HEK293T (cell line): ENCODE results near the gene KYAT1.

Source experiments
- CTCF ChIA-PET: fragments of 350-600 bp; formaldehyde crosslinking; extraction: SDS; loops from one replicate; lab custom pipeline; 2021; ENCODE audit warnings: antibody characterized with exemption, inconsistent platforms; lab: Yijun Ruan, JAX
- POLR2A ChIA-PET: fragments of 350-600 bp; formaldehyde crosslinking; extraction: SDS; loops from one replicate; lab custom pipeline; 2020; ENCODE audit warnings: antibody characterized with exemption, inconsistent platforms; lab: Yijun Ruan, JAX
- DNase-seq: peaks from one replicate; pipeline ENCODE4 v3.0.0; 2012; ENCODE audit warnings: mixed read lengths; ENCODE audit errors: extremely low spot score
- ARNT ChIP-seq: fragments of 450-650 bp; IDR thresholded peaks from 2 replicates; pipeline ENCODE4 v1.6.1; 2017; ENCODE audit warnings: mild to moderate bottlenecking
- BHLHE40 ChIP-seq: fragments of 450-650 bp; IDR thresholded peaks from 2 replicates; pipeline ENCODE4 v1.6.1; 2016; ENCODE audit warnings: mild to moderate bottlenecking, moderate library complexity, borderline replicate concordance
- CTBP1 ChIP-seq: fragments of 450-650 bp; IDR thresholded peaks from 2 replicates; pipeline ENCODE4 v1.6.1; 2016; ENCODE audit warnings: borderline replicate concordance
- ELF4 ChIP-seq: fragments of 450-650 bp; IDR thresholded peaks from 2 replicates; pipeline ENCODE4 v1.6.1; 2017; ENCODE audit warnings: antibody characterized with exemption
- FOXA1 ChIP-seq: fragments of 450-650 bp; IDR thresholded peaks from 2 replicates; pipeline ENCODE4 v1.6.1; 2016; ENCODE audit warnings: mild to moderate bottlenecking
- FOXK2 ChIP-seq: fragments of 450-650 bp; IDR thresholded peaks from 2 replicates; pipeline ENCODE4 v1.6.1; 2016; ENCODE audit warnings: mild to moderate bottlenecking
- FOXM1 ChIP-seq: fragments of 450-650 bp; IDR thresholded peaks from 2 replicates; pipeline ENCODE4 v1.6.1; 2017; ENCODE audit warnings: mild to moderate bottlenecking, borderline replicate concordance
- HDGF ChIP-seq: fragments of 450-650 bp; IDR thresholded peaks from 2 replicates; pipeline ENCODE4 v1.6.1; 2017; ENCODE audit warnings: antibody characterized with exemption, borderline replicate concordance
- L3MBTL2 ChIP-seq: fragments of 450-650 bp; conservative IDR thresholded peaks from 2 replicates; pipeline ENCODE4 v1.6.1; 2016; ENCODE audit warnings: mild to moderate bottlenecking
- LEF1 ChIP-seq: fragments of 450-650 bp; IDR thresholded peaks from 2 replicates; pipeline ENCODE4 v1.6.1; 2017; ENCODE audit warnings: mild to moderate bottlenecking, borderline replicate concordance
- NFRKB ChIP-seq: fragments of 450-650 bp; IDR thresholded peaks from 2 replicates; pipeline ENCODE4 v1.6.1; 2016; ENCODE audit warnings: mild to moderate bottlenecking, moderate library complexity
- SP1 ChIP-seq: fragments of 450-650 bp; IDR thresholded peaks from 2 replicates; pipeline ENCODE4 v1.6.1; 2017
- SUZ12 ChIP-seq: fragments of 450-650 bp; IDR thresholded peaks from 2 replicates; pipeline ENCODE4 v1.6.1; 2016; ENCODE audit warnings: mild to moderate bottlenecking
- TARDBP ChIP-seq: fragments of 450-650 bp; IDR thresholded peaks from 2 replicates; pipeline ENCODE4 v1.6.1; 2016
- ZNF384 ChIP-seq: fragments of 450-650 bp; IDR thresholded peaks from 2 replicates; pipeline ENCODE4 v1.6.1; 2016
- TF ChIP-seq, protein P1 (sequence below): fragments of 450-650 bp; IDR thresholded peaks from 2 replicates; pipeline ENCODE4 v1.6.1; 2016

The KYAT1 gene

GRCh38 chr9:128881884-128882676 lies at the start of gene KYAT1, which contains the start of gene LRRC8A:
Gene KYAT1, minus strand, starts transcription at chr9:128881950. Its CDS starts 36,545 bp downstream, at chr9:128845405.
Gene LRRC8A, plus strand, starts transcription at chr9:128882133. Its CDS starts 25,032 bp downstream, at chr9:128907165.
- TF ChIP-seq ZNF384, result no peak
- TF ChIP-seq HDGF, result no peak
- no peak for TF ChIP-seq LEF1
- no peak for TF ChIP-seq TARDBP
- peak; percentile 78 for TF ChIP-seq ELF4
- TF ChIP-seq NFRKB, result no peak
- TF ChIP-seq CTBP1, result no peak
- no peak for TF ChIP-seq SP1
- TF ChIP-seq FOXK2, result no peak
- no peak; the same call in 1 of the 2 replicates for TF ChIP-seq L3MBTL2
- TF ChIP-seq, protein P1, sequence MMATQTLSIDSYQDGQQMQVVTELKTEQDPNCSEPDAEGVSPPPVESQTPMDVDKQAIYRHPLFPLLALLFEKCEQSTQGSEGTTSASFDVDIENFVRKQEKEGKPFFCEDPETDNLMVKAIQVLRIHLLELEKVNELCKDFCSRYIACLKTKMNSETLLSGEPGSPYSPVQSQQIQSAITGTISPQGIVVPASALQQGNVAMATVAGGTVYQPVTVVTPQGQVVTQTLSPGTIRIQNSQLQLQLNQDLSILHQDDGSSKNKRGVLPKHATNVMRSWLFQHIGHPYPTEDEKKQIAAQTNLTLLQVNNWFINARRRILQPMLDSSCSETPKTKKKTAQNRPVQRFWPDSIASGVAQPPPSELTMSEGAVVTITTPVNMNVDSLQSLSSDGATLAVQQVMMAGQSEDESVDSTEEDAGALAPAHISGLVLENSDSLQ, result no peak
- no peak for TF ChIP-seq ARNT
- peak; percentile 60 for TF ChIP-seq FOXM1
- TF ChIP-seq BHLHE40, result no peak
- TF ChIP-seq FOXA1, result no peak
- TF ChIP-seq SUZ12, result no peak
- peak; percentile 97 for DNase-seq
- POLR2A ChIA-PET, result interaction anchor here (0.6 to 1.5 kb wide), 4 partner anchors 13 to 64 kb away, joined by 3 to 4 read pairs (median 3); partner anchors contain the start of genes ENDOG and SPOUT1
- CTCF ChIA-PET, result interaction anchor here (1.4 kb wide), 1 partner anchor 148 kb away, joined by 3 read pairs; no protein-coding TSS in a partner anchor

DNA sequence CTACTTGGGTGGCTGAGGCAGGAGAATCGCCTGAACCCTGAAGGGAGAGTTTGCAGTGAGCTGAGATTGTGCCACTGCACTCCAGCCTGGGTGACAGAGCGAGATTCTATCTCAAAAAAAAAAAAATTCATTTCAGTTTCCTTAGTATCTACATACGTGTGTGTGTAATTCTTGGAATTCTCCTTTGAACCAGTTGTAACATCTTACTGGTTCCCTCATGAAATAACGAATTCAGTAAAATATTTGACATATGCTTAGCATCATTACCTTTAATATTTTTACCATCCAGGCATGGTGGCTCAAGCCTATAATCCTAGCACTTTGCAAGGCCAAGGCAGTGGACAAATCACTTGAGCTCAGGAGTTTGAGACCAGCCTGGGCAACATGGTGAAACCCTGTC lies 47.8 kb upstream of the KYAT1 start:
- no peak for DNase-seq
- TF ChIP-seq BHLHE40, result no peak
- TF ChIP-seq NFRKB, result no peak
- no peak for TF ChIP-seq LEF1
- no peak for TF ChIP-seq ZNF384
- TF ChIP-seq L3MBTL2, result no peak
- no peak for TF ChIP-seq TARDBP
- no peak for TF ChIP-seq FOXK2
- TF ChIP-seq ELF4, result no peak
- TF ChIP-seq CTBP1, result no peak
- no peak for TF ChIP-seq SUZ12
- TF ChIP-seq SP1, result no peak
- TF ChIP-seq FOXM1, result no peak
- POLR2A ChIA-PET, result no interaction called here
- CTCF ChIA-PET, result interaction anchor here (0.5 kb wide), 1 partner anchor 254 kb away, joined by 3 read pairs; no protein-coding TSS in a partner anchor

DNA sequence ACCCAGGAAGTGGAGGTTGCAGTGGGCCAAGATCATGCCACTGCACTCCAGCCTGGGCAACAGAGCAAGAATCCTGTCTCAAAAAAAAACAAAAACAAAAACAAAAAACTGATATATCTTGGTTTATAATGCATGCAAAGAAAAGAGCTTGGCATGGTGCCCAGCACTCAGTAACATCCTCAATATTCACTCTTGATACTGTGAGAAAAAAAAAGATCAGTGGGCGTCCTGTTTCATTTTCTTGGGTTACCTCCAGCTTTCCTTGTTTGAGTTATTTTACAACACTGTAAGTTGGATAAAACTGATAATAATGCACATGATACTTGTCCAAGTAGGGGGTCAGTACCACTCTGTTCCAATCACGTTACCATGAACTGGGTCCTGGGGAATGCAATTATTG lies 46.9 kb upstream of the KYAT1 start:
- ChIA-PET POLR2A (no interaction called here), CTCF (interaction anchor here (0.7 to 1.7 kb wide), 4 partner anchors 38 to 66 kb away, joined by 3 to 6 read pairs (median 4); no protein-coding TSS in a partner anchor)
- TF ChIP-seq ELF4 (no peak), SP1 (no peak), L3MBTL2 (no peak), ARNT (no peak), HDGF (no peak), TARDBP (no peak), CTBP1 (no peak), BHLHE40 (no peak), ZNF384 (no peak), LEF1 (no peak)

DNA sequence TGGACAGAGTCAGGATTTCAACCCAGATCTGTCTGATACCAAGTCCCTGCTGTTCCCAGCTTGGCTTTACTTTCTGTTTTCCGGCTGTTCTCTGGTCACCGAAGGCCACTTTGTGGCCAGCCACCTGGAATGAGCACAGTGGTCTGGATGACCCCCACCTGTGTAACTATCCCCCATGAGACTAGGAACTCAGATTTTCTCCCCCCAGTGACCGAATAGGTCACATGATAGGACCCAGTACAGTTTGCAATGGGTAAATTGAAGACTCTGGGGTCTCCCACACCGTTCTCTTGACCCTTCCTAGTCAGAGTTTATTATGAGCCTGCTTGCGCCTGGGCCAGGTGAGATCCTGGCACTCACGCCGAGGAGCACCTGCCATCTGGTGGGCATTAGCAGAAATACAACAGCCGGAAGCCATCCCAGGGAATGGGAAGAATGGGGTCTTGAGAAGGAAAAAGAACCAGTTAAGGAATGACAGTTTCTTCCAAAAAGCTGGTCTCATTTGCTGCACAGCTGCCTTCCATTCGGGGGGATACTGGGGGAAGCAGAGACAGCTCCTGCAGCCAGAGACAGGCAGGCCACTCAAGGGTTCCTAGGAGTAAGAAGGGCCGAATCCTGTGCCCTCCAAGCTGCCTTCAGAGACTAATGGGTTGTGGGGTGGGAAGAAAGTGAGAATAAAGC lies 46.1 kb upstream of the KYAT1 start:
- CTCF ChIA-PET, result interaction anchor here (0.7 to 1.7 kb wide), 4 partner anchors 37 to 65 kb away, joined by 3 to 6 read pairs (median 4); no protein-coding TSS in a partner anchor
- TF ChIP-seq SP1 (no peak), ELF4 (no peak), FOXA1 (no peak), SUZ12 (no peak)
- peak; percentile 73 for DNase-seq
- POLR2A ChIA-PET, result interaction anchor here (0.9 kb wide), 1 partner anchor 10 kb away, joined by 3 read pairs; no protein-coding TSS in a partner anchor

More for the DNA sequence above, 46.9 kb upstream of the KYAT1 start:
- DNase-seq, result no peak

- CTCF ChIA-PET, result interaction anchor here (1.8 kb wide), 1 partner anchor 61 kb away, joined by 7 read pairs; no protein-coding TSS in a partner anchor
- TF ChIP-seq LEF1, result no peak
- DNase-seq, result no peak
- POLR2A ChIA-PET, result no interaction called here
These were observed 41.7 kb upstream of the KYAT1 start for GRCh38 chr9:128923493-128923883.

GRCh38 chr9:128921881-128922763 lies 40.4 kb upstream of the KYAT1 start:
- TF ChIP-seq CTBP1 (peak; percentile 31; the same call in 1 of the 2 replicates), ELF4 (no peak), BHLHE40 (no peak), SP1 (no peak), L3MBTL2 (peak; percentile 40; the same call in 1 of the 2 replicates)
- TF ChIP-seq, protein P1, result no peak
- DNase-seq, result peak; percentile 80
- ChIA-PET POLR2A (interaction anchor here (0.6 to 2.2 kb wide), 7 partner anchors 10 to 160 kb away, joined by 3 to 10 read pairs (median 5); partner anchors contain the start of genes DOLK, ENDOG and NUP188), CTCF (interaction anchor here (0.6 to 1.8 kb wide), 2 partner anchors 59 to 92 kb away, joined by 3 to 7 read pairs; no protein-coding TSS in a partner anchor)
